Heart left ventricle (tissue), 16 donors: Measurements from ENCODE around the gene ARFRP1. TPM values are rescaled to one million over a fixed set of nuclear protein-coding genes. Genes with fewer than 3 reads are reported as not detected.

Experiments
- ATAC-seq, 4 donors: fragments of 200-7000 bp; cut with Tn5 transposase; one replicate each; pipeline ENCODE4 v1.9.1; 2020 to 2022; ENCODE audit warnings: moderate library complexity in 4 of 4, mild to moderate bottlenecking in 3 of 4, moderate number of reproducible peaks in 1 of 4
- DNase-seq, 5 donors: peaks; one replicate each; pipeline ENCODE4 v3.0.0-alpha.2; 2020
- H3K27ac ChIP-seq, 12 donors: fragments of 200-600 bp; sonication (generic) in 4 of 12; one replicate each; pipeline versions ENCODE4 v1.5.0 to v1.8.0; 2016 to 2022; ENCODE audit warnings: mild to moderate bottlenecking in 2 of 12
- H3K27me3 ChIP-seq, 9 donors: fragments of 200-600 bp; sonication (generic) in 2 of 9; one replicate each; pipeline versions ENCODE4 v1.5.1 to v1.8.0; 2016 to 2022; ENCODE audit warnings: mild to moderate bottlenecking in 3 of 9
- H3K36me3 ChIP-seq, 9 donors: fragments of 200-600 bp; sonication (generic) in 2 of 9; one replicate each; pipeline versions ENCODE4 v1.5.0 to v1.8.0; 2018 to 2022; ENCODE audit warnings: mild to moderate bottlenecking in 2 of 9
- H3K4me1 ChIP-seq, 12 donors: fragments of 200-600 bp; sonication (generic) in 4 of 12; one replicate each; pipeline versions ENCODE4 v1.5.0 to v1.8.0; 2016 to 2022; ENCODE audit warnings: mild to moderate bottlenecking in 3 of 12
- H3K4me3 ChIP-seq, 12 donors: fragments of 200-600 bp; sonication (generic) in 4 of 12; one replicate each; pipeline versions ENCODE4 v1.5.0 to v1.8.0; 2017 to 2022; ENCODE audit warnings: mild to moderate bottlenecking in 9 of 12, moderate library complexity in 4 of 12
- H3K9me3 ChIP-seq, 12 donors: fragments of 200-600 bp; sonication (generic) in 4 of 12; one replicate each; pipeline versions ENCODE4 v1.5.0 to v1.8.0; 2016 to 2022; ENCODE audit warnings: mild to moderate bottlenecking in 1 of 12
- POLR2A ChIP-seq, 2 donors: fragments of 450-650 bp; IDR thresholded peaks; one replicate each; pipeline ENCODE4 v1.6.1; 2017; ENCODE audit warnings: antibody characterized with exemption in 2 of 2, mild to moderate bottlenecking in 2 of 2, moderate library complexity in 2 of 2
- WGBS, 4 donors: extraction: QIAGEN DNeasy Blood & Tissue Kit in 2 of 4; methylation state at CpG; one replicate each; pipeline versions ENCODE4 v1.1.5 to v1.1.7; 2013 to 2018; 5-methylcytosine and 5-hydroxymethylcytosine counted together
- intact Hi-C, 10 donors: fragments of 100-400 bp; cut with DNase I; formaldehyde crosslinking; loops; one replicate each; pipeline versions ENCODE4 v1.11.1 to v1.14.2; 2022
- polyA plus RNA-seq, 2 donors: library from polyadenylated mRNA; stranded (reverse); fragments of 200-250 nt; gene quantifications; one replicate each; pipeline ENCODE4 v1.2.3, GENCODE V29; 2013
- total RNA-seq, 9 donors: library from RNA; depleted of rRNA in 2 of 9; stranded (reverse); fragments of >200 nt in 2 of 9; fragmentation: NEBNext Ultra II Directional in 3 of 9; extraction: Animal tissue kit (Norgen Biotek cat#: 25700) in 3 of 9; gene quantifications; one replicate each; pipeline versions ENCODE4 v1.1.0 to v1.2.4, GENCODE V29; 2016 to 2023
- TF ChIP-seq, protein P1 (sequence below), 12 donors: fragments of 200-600 bp; sonication (generic) in 4 of 12; IDR thresholded peaks; one replicate each; pipeline versions ENCODE4 v1.5.0 to v1.8.0; 2018 to 2022; ENCODE audit warnings: antibody characterized with exemption in 12 of 12, mild to moderate bottlenecking in 5 of 12
- donor health status: ischemic (EF 13 %, LVEDD 7.1; RV severe dilation, severe dysfunction).
- donor health status: healthy with polysubstance abuse.
- donor health status: DM: no; HTN: yes; CAD: no.
- donor health status: DM: no; HTN: no; CAD: no.
- donor health status: ischemic (EF 25% LVEDD 6.9; RV normal size, moderate dysfunction).
- donor health status: ischemic (EF 25% LVEDD 5.7; RV mildly dilated, moderate dysfunction).
- donor health status: healthy.
- donor health status: DM: yes; HTN: yes; CAD: no.
- donor health status: ischemic (EF 35%, LVEDD 5.7; RV mildly dilated, moderate dysfunction).
- donor health status: nonischemic (EF 11% LVEDD 7.7; RV severe dilation, severe dysfunction).
- donor health status: DM: yes; HTN: yes; CAD: no.
- donor health status: PGD.
- donor health status: ischemic (EF 29% LVEDD 5.4; RV normal size, mild dysfunction).
- donor health status: nonischemic (EF 23%, LVEDD 6.1; RV moderate dilation, normal function).

ARFRP1 gene
- total and polyA plus RNA-seq, 11 donors, result 27.3 to 47.8 (median 35.9) TPM

DNA sequence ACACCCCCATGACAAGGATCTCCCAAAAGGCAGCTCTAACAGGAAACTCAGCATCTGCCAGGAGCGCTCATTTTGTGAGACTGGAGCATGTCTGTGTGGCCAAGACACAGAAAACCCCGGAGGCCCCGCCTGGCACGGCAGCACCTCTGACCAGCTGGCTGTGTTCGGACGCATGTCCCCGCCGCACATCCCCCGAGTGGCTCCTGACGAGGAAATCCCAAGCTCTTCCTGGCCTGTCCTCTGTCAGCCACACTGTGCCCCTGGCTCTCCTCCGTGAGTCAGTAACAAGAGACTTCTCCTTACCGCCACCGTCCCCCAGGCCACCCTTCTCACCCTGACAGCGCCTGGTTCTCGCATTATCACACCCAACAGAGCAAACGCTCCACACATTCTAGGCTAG is 46.2 kb upstream of the ARFRP1 start:
- intact Hi-C loops, result no loop called here
- WGBS, 4 donors, result 63 to 69% (median 66%) methylated on average over 15 to 16 of the region's 16 CpGs
- H3K27me3 ChIP-seq, result no peaks in the 10 kb centered on the region
- peaks cover 0 to 6% (median 0%) of the 10 kb centered on the region in 12 donors for H3K4me1 ChIP-seq
- no peak overlapping the region for H3K27ac ChIP-seq
- peak in 3 of 4 donors; percentile 19 to 52 (median 43) for ATAC-seq
- no peak overlapping the region for H3K4me3 ChIP-seq
- no peaks in the 10 kb centered on the region for H3K9me3 ChIP-seq
- no peak for TF ChIP-seq POLR2A (IDR thresholded peaks at IDR 0.05)
- TF ChIP-seq, protein P1, sequence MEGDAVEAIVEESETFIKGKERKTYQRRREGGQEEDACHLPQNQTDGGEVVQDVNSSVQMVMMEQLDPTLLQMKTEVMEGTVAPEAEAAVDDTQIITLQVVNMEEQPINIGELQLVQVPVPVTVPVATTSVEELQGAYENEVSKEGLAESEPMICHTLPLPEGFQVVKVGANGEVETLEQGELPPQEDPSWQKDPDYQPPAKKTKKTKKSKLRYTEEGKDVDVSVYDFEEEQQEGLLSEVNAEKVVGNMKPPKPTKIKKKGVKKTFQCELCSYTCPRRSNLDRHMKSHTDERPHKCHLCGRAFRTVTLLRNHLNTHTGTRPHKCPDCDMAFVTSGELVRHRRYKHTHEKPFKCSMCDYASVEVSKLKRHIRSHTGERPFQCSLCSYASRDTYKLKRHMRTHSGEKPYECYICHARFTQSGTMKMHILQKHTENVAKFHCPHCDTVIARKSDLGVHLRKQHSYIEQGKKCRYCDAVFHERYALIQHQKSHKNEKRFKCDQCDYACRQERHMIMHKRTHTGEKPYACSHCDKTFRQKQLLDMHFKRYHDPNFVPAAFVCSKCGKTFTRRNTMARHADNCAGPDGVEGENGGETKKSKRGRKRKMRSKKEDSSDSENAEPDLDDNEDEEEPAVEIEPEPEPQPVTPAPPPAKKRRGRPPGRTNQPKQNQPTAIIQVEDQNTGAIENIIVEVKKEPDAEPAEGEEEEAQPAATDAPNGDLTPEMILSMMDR (IDR thresholded peaks at IDR 0.05), result no peak
- peak in 2 of 5 donors; percentile 15 to 55 for DNase-seq
- peaks cover 0 to 35% (median 22%) of the 10 kb centered on the region in 9 donors for H3K36me3 ChIP-seq

DNA sequence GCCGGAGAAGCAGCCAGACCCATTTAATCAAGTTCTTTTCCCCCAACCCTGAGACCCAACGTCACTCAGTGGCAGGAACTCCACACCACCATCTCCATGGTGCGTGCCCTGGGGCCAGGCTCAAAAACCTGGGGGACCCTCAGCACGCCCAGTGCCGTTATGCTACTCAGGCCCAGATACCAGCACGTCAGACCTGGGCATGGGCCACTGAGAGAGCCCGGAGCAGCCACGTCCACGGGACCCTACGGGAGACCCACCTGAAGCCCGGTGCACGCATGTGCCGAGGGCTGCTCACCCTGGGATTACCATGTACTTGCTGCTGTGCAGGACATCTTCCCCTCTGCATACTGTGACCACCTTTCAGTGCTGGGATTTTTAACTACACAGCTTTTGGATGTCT is 45.6 kb upstream of the ARFRP1 start:
- Histone ChIP-seq H3K4me1 (peaks cover 0 to 6% (median 0%) of the 10 kb centered on the region in 12 donors), H3K36me3 (peaks cover 0 to 38% (median 24%) of the 10 kb centered on the region in 9 donors), H3K27me3 (no peaks in the 10 kb centered on the region), H3K9me3 (no peaks in the 10 kb centered on the region), H3K4me3 (no peak overlapping the region), H3K27ac (no peak overlapping the region)
- WGBS, 4 donors, result 87 to 94% (median 92%) methylated on average over 10 to 13 of the region's 13 CpGs
- ATAC-seq (no peak), DNase-seq (peak in 2 of 5 donors; percentile 17 to 47)
- intact Hi-C loops, result loop anchor here in 1 of 10 donors (2.0 kb wide), 1 partner anchor 15 kb away; no protein-coding TSS in a partner anchor
- TF ChIP-seq, protein P1 (IDR thresholded peaks at IDR 0.05), result no peak

DNA sequence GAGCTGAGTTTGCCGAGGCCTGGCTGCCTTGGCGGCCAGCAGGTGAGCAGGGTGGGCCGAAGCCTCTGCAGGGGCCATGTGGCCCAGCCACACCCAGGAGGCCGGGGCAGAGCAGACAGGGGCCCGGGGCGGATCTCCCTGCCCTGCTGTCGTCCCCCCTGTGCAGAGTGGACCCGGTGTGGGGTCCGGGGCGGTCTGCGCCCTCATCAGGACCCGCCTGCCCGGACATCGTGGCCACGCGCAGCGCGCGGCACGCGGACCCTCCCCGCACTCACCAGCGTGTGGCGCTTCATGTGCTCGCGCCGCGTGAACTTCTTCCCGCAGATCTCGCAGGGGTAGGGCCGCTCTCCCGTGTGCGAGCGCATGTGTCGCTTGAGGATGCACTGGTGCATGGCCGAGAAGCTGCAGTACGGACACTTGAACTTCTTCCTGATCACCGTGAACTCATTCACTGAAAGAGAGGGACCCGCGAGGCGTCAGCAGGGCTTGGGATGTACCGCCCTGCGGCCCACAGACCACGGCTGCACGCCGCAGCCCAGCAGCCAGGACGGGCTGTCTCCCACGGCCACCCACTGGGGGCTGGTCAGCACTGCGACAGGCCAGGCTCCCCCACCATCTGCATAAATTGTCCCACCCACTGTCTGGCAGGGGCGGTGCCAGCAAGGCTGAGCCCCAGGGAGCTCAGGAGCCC is 44.8 kb upstream of the ARFRP1 start:
- 93 to 97% (median 95%) methylated on average over 20 to 50 of the region's 50 CpGs for WGBS, 4 donors
- ATAC-seq (peak in 1 of 4 donors; percentile 6), DNase-seq (peak in 2 of 5 donors; percentile 20 to 57)
- Histone ChIP-seq H3K4me3 (no peak overlapping the region), H3K27me3 (no peaks in the 10 kb centered on the region), H3K36me3 (peaks cover 0 to 42% (median 24%) of the 10 kb centered on the region in 9 donors), H3K9me3 (no peaks in the 10 kb centered on the region), H3K27ac (no peak overlapping the region), H3K4me1 (peaks cover 0 to 11% (median 0%) of the 10 kb centered on the region in 12 donors)
- intact Hi-C loops, result loop anchor here in 1 of 10 donors (2.0 kb wide), 1 partner anchor 16 kb away; no protein-coding TSS in a partner anchor
- TF ChIP-seq POLR2A (IDR thresholded peaks at IDR 0.05), result no peak
- TF ChIP-seq, protein P1 (IDR thresholded peaks at IDR 0.05), result no peak

DNA sequence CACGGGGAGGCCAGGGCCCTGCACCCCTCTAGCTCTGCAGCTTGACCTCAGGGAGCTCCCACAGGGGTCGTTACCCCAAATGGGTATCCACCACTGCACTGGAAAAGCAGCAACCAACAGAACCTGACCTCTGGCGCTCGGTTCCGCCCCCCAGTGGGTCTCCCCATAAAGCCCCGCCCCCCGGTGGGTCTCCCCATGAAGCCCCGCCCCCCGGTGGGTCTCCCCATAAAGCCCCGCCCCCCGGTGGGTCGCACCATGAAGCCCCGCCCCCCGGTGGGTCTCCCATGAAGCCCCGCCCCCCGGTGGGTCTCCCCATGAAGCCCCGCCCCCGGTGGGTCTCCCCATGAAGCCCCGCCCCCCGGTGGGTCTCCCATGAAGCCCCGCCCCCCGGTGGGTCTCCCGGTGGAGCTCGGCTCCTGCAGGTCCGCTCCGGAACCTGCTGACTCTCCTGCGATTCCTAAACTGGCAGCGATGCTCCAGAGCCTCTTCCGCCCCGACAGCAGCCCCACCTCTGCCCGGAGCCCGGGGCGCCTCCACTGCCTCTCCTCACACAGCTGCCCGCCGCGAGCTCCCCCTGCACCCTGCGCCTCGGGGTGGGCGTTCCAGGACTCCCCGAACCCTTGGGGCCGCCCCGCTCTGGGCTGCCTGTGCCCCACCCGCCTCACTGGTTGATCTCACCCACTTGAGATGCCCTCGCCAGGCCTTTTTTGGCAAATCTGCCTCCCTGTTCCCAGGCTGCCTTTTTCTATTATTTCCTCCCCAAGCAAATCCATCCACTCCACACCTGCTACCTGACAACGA is 43.9 kb upstream of the ARFRP1 start:
- ATAC-seq (no peak), DNase-seq (peak in 2 of 5 donors; percentile 25 to 57)
- 73 to 97% (median 89%) methylated on average over 18 to 45 of the region's 45 CpGs for WGBS, 4 donors
- TF ChIP-seq POLR2A (IDR thresholded peaks at IDR 0.05), result no peak
- TF ChIP-seq, protein P1 (IDR thresholded peaks at IDR 0.05), result no peak
- H3K27ac ChIP-seq, result peak overlapping the region in 1 of 12 donors; percentile 78
- intact Hi-C loops, result loop anchor here in 1 of 10 donors (2.0 kb wide), 1 partner anchor 17 kb away; no protein-coding TSS in a partner anchor
- H3K27me3 ChIP-seq, result no peaks in the 10 kb centered on the region
- H3K4me1 ChIP-seq, result peaks cover 0 to 11% (median 0%) of the 10 kb centered on the region in 12 donors
- no peaks in the 10 kb centered on the region for H3K9me3 ChIP-seq
- peak overlapping the region in 1 of 12 donors; percentile 23 for H3K4me3 ChIP-seq
- H3K36me3 ChIP-seq, result peaks cover 0 to 45% (median 24%) of the 10 kb centered on the region in 9 donors
